ENCODE data around the gene TMEM52. TPM values are rescaled to one million over a fixed set of nuclear protein-coding genes. Genes with fewer than 3 reads are reported as not detected.

TMEM52 gene
- polyA plus RNA-seq, 3 donors, result 2.3 TPM; not detected in 2

DNA sequence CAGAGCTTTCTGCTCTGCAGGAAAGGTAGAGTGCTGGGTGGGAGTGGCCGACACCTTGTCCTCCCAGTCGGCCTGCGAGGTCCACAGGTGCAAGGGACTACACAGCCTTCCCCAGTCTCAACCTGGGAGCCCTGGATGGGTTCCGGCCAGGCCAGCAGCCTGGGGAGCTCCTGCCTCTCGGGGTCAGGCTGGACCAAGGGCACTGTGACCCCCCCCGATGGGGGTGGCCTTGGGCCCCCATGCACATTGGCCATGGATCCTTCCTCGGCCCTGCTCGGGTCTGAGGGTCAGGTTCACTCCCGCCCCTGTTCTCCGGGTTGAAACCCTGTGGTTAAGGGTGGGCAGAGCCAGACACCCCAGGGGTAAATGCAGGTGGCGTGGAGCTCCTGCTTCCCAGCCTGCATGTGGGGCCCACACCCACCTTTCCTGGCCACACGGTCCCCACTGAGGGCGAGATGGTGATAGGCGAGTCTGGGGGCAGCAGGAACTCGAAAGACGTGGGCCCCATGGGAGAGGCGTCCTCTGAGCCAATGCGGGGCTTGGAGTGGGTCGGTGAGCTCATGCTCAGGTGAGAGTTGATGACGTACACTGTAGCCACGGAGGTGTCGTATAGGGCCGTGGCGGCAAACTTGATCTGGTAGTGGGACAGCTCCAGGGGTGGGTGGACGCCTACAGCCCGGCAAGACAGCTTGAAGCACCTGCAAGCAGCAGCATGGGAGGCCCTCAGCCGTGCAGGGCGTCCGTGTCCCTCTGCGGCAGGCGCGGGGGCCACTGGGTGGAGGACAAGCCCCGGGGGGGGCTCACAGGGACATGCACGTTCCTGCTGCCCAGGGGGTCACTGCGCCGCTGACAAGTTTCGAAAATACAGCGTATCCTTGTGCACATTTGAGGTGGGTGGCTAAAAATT is 10.8 kb upstream of the TMEM52 start:
- intact Hi-C loops (cut with micrococcal nuclease), result no loop called here
- Histone ChIP-seq H3K4me3 (replicated peaks in 1 of 3; ENCODE audit: low read depth in 2 of 3, low read length in 3 of 3) (no peak overlapping the region), H3K27ac (ENCODE audit: low read depth in 1 of 2, low read length in 2 of 2) (no peak overlapping the region), H3K36me3 (replicated peaks in 1 of 2; ENCODE audit: control insufficient read depth in 1 of 2, insufficient read depth in 2 of 2, low read length in 2 of 2) (no peaks in the 10 kb centered on the region), H4K20me1 (ENCODE audit: insufficient read depth, low read length) (no peaks in the 10 kb centered on the region), H3K9me3 (replicated peaks in 1 of 2; ENCODE audit: control insufficient read depth in 1 of 2, insufficient read depth in 1 of 2, low read length in 2 of 2) (no peaks in the 10 kb centered on the region), H3K4me2 (replicated peaks; ENCODE audit: extremely low read depth, low read length, poor library complexity, severe bottlenecking) (no peak overlapping the region), H3K79me2 (ENCODE audit: insufficient read depth, low read length) (no peaks in the 10 kb centered on the region), H3K4me1 (ENCODE audit: control insufficient read depth in 1 of 2, insufficient read depth in 2 of 2, low read length in 2 of 2) (no peaks in the 10 kb centered on the region), H3K27me3 (ENCODE audit: control insufficient read depth in 2 of 2, insufficient read depth in 2 of 2, low read length in 2 of 2) (no peaks in the 10 kb centered on the region), H2AFZ (ENCODE audit: insufficient read depth, low read depth, low read length, poor library complexity, severe bottlenecking) (no peak overlapping the region), H3K9ac (ENCODE audit: insufficient read depth, low read length, poor library complexity, severe bottlenecking) (no peak overlapping the region)
- TF ChIP-seq, protein P1, sequence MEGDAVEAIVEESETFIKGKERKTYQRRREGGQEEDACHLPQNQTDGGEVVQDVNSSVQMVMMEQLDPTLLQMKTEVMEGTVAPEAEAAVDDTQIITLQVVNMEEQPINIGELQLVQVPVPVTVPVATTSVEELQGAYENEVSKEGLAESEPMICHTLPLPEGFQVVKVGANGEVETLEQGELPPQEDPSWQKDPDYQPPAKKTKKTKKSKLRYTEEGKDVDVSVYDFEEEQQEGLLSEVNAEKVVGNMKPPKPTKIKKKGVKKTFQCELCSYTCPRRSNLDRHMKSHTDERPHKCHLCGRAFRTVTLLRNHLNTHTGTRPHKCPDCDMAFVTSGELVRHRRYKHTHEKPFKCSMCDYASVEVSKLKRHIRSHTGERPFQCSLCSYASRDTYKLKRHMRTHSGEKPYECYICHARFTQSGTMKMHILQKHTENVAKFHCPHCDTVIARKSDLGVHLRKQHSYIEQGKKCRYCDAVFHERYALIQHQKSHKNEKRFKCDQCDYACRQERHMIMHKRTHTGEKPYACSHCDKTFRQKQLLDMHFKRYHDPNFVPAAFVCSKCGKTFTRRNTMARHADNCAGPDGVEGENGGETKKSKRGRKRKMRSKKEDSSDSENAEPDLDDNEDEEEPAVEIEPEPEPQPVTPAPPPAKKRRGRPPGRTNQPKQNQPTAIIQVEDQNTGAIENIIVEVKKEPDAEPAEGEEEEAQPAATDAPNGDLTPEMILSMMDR (IDR thresholded peaks at IDR 0.05), result no peak
- WGBS (ENCODE audit: insufficient coverage), result 95% methylated on average over 33 of the region's 38 CpGs
- Mint-ChIP-seq H3K27ac (no peak overlapping the region), H3K4me3 (no peak overlapping the region), H3K4me1 (no peaks in the 10 kb centered on the region), H3K27me3 (ENCODE audit: low read depth in 3 of 3) (peaks cover 3 to 8% (median 5%) of the 10 kb centered on the region in 3 donors), H3K9me3 (peaks cover 2 to 13% (median 4%) of the 10 kb centered on the region in 7 donors), H3K36me3 (no peaks in the 10 kb centered on the region)
- DNase-seq, result no peak

DNA sequence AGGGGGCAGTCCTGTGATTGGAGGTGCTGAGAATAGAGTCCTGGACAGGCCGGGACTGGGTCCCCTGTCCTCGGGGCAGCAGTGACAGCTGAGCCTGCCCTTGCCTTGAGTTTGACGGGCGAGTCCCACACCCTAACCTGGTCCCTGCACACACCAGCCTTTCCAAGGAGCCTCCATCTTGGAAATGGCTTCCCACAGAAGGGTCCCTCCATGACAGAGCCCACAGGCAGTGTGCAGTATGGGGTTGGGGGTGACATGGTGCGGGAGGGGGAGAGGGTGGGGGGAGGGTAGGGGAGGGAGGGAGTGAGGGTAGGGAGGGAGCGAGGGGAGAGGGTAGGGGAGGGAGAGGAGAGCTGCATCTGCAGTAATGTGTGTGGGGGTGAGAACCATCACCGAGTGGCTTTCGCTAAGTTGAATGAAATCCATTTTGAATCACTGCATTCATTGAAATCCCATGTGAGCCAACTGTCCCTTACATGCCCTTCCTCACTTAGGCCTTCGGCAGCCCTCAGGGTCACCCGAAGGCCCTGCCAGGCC is 10.1 kb upstream of the TMEM52 start:
- no peak overlapping the region for H3K9ac ChIP-seq (ENCODE audit: insufficient read depth, low read length, poor library complexity, severe bottlenecking)
- no peak overlapping the region for H2AFZ ChIP-seq (ENCODE audit: insufficient read depth, low read depth, low read length, poor library complexity, severe bottlenecking)
- no peaks in the 10 kb centered on the region for H4K20me1 ChIP-seq (ENCODE audit: insufficient read depth, low read length)
- TF ChIP-seq, protein P1 (IDR thresholded peaks at IDR 0.05), result no peak
- no peaks in the 10 kb centered on the region for H3K36me3 ChIP-seq (replicated peaks in 1 of 2; ENCODE audit: control insufficient read depth in 1 of 2, insufficient read depth in 2 of 2, low read length in 2 of 2)
- no peak for DNase-seq
- intact Hi-C loops (cut with micrococcal nuclease), result no loop called here
- H3K27me3 ChIP-seq (ENCODE audit: control insufficient read depth in 2 of 2, insufficient read depth in 2 of 2, low read length in 2 of 2), result no peaks in the 10 kb centered on the region
- Mint-ChIP-seq H3K36me3 (no peaks in the 10 kb centered on the region), H3K27me3 (ENCODE audit: low read depth in 3 of 3) (peaks cover 3 to 11% (median 5%) of the 10 kb centered on the region in 3 donors), H3K4me1 (no peaks in the 10 kb centered on the region), H3K27ac (no peak overlapping the region), H3K4me3 (no peak overlapping the region), H3K9me3 (peaks cover 2 to 9% (median 4%) of the 10 kb centered on the region in 7 donors)
- 100% methylated on average over 2 of the region's 10 CpGs for WGBS (ENCODE audit: insufficient coverage)
- no peak overlapping the region for H3K4me3 ChIP-seq (replicated peaks in 1 of 3; ENCODE audit: low read depth in 2 of 3, low read length in 3 of 3)
- H3K27ac ChIP-seq (ENCODE audit: low read depth in 1 of 2, low read length in 2 of 2), result no peak overlapping the region
- H3K9me3 ChIP-seq (replicated peaks in 1 of 2; ENCODE audit: control insufficient read depth in 1 of 2, insufficient read depth in 1 of 2, low read length in 2 of 2), result no peaks in the 10 kb centered on the region
- no peaks in the 10 kb centered on the region for H3K79me2 ChIP-seq (ENCODE audit: insufficient read depth, low read length)
- H3K4me1 ChIP-seq (ENCODE audit: control insufficient read depth in 1 of 2, insufficient read depth in 2 of 2, low read length in 2 of 2), result no peaks in the 10 kb centered on the region
- H3K4me2 ChIP-seq (replicated peaks; ENCODE audit: extremely low read depth, low read length, poor library complexity, severe bottlenecking), result no peak overlapping the region
